ENCODE results near the gene SRPK3. TPM values are rescaled to one million over a fixed set of nuclear protein-coding genes. Genes with fewer than 3 reads are reported as not detected.

Gene SRPK3
- total RNA-seq, 1 donor from 2014 or later = not detected

DNA sequence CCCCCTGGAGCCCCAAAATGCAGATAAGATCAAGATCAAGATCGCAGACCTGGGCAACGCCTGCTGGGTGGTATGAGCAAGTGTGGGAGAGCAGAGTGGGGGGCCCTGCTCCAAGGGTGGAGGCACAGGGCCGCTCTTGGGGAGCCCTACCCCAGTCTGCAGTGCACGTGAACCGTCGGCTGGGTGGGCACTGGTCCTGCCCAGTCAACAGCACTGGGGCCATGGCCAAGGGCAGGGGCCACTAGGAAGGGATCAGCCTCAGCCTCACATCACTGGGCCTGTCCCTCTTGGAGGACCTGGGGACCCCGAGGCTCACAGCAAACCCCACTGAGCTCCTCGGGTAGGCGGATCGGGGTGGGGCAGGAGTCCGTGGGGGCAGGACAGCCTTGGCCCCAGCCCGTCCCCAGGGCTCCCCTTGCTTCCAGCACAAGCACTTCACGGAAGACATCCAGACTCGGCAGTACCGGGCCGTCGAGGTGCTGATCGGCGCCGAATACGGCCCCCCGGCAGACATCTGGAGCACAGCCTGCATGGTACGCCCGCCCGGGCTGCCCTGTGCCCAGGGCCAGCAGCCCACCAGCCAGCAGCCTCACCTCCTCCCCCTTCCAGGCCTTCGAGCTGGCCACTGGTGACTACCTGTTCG is 3.6 kb downstream of the SRPK3 start:
- H3K4me3 Mint-ChIP-seq = no peak overlapping the region
- no peak for DNase-seq (ENCODE audit: extremely low spot score, unreplicated experiment)
- no peak overlapping the region for H3K27ac Mint-ChIP-seq
- no peaks in the 10 kb centered on the region for H3K9me3 Mint-ChIP-seq
- TF ChIP-seq, protein P1, sequence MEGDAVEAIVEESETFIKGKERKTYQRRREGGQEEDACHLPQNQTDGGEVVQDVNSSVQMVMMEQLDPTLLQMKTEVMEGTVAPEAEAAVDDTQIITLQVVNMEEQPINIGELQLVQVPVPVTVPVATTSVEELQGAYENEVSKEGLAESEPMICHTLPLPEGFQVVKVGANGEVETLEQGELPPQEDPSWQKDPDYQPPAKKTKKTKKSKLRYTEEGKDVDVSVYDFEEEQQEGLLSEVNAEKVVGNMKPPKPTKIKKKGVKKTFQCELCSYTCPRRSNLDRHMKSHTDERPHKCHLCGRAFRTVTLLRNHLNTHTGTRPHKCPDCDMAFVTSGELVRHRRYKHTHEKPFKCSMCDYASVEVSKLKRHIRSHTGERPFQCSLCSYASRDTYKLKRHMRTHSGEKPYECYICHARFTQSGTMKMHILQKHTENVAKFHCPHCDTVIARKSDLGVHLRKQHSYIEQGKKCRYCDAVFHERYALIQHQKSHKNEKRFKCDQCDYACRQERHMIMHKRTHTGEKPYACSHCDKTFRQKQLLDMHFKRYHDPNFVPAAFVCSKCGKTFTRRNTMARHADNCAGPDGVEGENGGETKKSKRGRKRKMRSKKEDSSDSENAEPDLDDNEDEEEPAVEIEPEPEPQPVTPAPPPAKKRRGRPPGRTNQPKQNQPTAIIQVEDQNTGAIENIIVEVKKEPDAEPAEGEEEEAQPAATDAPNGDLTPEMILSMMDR (conservative IDR thresholded peaks at IDR 0.05) = no peak
- no peaks in the 10 kb centered on the region for H3K27me3 Mint-ChIP-seq
- no peaks in the 10 kb centered on the region for H3K4me1 Mint-ChIP-seq (ENCODE audit: unreplicated experiment)
- H3K36me3 Mint-ChIP-seq = no peaks in the 10 kb centered on the region

DNA sequence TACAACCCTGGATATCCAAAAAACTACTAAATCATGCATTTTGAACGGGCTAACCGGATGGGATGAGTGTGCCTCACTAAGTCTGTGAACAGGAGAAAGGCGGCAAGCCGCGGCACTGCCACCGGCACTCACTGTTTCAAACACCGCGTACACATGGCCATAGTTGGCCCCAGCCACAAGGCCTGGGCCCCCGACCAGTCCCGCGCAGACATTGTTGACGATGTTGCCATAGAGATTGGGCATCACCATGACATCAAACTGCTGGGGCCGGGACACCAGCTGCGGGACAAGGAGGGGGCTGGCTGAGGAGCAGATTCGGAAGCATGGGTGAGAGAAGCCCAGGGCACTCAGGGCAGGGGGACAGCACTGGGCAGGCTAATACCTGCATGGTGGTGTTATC is 5.8 kb downstream of the SRPK3 start:
- Mint-ChIP-seq H3K27ac (no peak overlapping the region), H3K27me3 (no peaks in the 10 kb centered on the region), H3K9me3 (no peaks in the 10 kb centered on the region), H3K4me3 (no peak overlapping the region), H3K4me1 (ENCODE audit: unreplicated experiment) (no peaks in the 10 kb centered on the region), H3K36me3 (no peaks in the 10 kb centered on the region)
- no peak for DNase-seq (ENCODE audit: extremely low spot score, unreplicated experiment)
- TF ChIP-seq, protein P1 (conservative IDR thresholded peaks at IDR 0.05) = no peak

DNA sequence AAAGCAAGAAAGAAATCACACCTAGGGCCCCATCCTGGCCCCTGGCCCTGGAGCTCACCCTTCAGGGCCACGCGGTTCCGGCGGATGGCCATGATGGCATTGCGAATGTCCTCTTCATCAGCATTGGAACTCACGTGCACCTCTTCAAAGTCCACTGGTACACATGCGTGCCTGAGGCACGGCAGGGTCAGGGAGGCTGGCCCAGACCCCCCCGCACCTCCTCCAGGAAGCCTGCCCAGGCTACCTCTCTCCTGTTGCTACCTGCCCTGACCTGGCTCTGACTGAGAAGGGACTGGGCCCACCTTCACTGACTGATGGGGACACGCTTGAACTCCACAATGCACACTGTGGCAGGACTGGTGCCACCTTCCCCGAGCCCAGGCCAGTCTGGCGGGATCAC is 8.8 kb downstream of the SRPK3 start:
- H3K4me3 Mint-ChIP-seq = no peak overlapping the region
- no peaks in the 10 kb centered on the region for H3K9me3 Mint-ChIP-seq
- H3K36me3 Mint-ChIP-seq = no peaks in the 10 kb centered on the region
- no peak for DNase-seq (ENCODE audit: extremely low spot score, unreplicated experiment)
- H3K27me3 Mint-ChIP-seq = no peaks in the 10 kb centered on the region
- no peak overlapping the region for H3K27ac Mint-ChIP-seq
- H3K4me1 Mint-ChIP-seq (ENCODE audit: unreplicated experiment) = peaks cover 5% of the 10 kb centered on the region
- TF ChIP-seq, protein P1 (conservative IDR thresholded peaks at IDR 0.05) = no peak

DNA sequence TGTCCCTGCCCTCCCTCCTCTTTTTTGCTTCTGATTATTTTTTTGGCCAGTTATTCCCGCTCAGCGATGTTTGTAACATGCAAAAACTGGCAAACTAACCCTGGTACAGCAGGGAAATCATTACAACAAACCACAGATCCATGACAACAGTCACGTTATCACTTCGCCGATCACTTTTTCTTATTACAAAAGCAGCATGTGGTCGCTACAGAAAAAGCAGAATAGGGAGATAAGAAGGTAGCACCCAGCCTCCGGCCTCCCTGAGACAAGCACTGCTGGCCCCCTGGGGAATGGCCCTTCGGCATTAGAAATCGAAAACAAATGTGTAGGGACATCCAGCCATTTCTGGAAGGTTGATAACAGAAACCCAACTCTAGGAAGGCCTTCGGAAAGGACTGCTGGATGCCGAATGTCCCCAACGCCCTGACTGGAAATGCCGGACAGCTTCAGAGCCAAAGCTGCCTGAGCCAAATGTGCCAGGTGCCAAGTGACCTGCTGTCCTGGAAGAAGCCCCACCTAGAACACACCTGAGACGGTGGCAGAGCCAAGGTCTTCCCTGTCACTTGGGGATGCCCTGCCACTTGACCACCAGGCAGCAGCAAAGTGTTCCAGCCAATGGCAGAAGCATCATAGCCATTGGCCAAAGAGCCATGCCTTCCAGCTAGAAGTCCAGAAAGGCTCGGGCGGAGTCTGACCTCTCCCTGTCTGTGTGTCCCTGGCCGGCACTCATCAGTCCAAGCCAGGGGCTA is 10.4 kb downstream of the SRPK3 start:
- Mint-ChIP-seq H3K27ac (no peak overlapping the region), H3K4me3 (no peak overlapping the region), H3K27me3 (no peaks in the 10 kb centered on the region), H3K9me3 (no peaks in the 10 kb centered on the region), H3K36me3 (no peaks in the 10 kb centered on the region), H3K4me1 (ENCODE audit: unreplicated experiment) (peaks cover 7% of the 10 kb centered on the region)
- DNase-seq (ENCODE audit: extremely low spot score, unreplicated experiment) = no peak
- TF ChIP-seq, protein P1 (conservative IDR thresholded peaks at IDR 0.05) = no peak

DNA sequence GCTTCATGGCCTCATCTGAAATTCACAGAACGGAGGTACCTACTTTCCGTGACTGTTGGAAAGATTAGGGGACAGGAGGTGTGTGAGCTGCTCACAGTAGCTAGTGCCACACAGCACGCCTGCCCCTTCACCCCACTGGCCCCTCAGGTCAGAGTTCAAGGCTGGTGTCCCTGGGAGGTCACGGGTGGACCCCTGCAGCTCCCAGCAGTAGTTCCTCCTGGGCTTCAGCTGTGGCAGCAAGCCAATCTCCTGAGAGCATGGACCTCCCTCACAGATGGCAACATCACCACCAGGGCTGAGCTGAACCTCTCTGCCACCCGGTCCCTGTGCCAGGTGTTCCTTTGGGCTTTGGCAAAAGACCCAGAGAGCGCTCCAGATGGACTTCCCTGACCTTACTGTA is 11.5 kb downstream of the SRPK3 start:
- no peak overlapping the region for H3K4me3 Mint-ChIP-seq
- H3K27ac Mint-ChIP-seq = no peak overlapping the region
- DNase-seq (ENCODE audit: extremely low spot score, unreplicated experiment) = no peak
- H3K4me1 Mint-ChIP-seq (ENCODE audit: unreplicated experiment) = peaks cover 8% of the 10 kb centered on the region
- no peaks in the 10 kb centered on the region for H3K27me3 Mint-ChIP-seq
- H3K36me3 Mint-ChIP-seq = no peaks in the 10 kb centered on the region
- TF ChIP-seq, protein P1 (conservative IDR thresholded peaks at IDR 0.05) = no peak
- H3K9me3 Mint-ChIP-seq = no peaks in the 10 kb centered on the region
